Breast epithelium (tissue), 3 donors: ENCODE measurements around the gene MYEOV.

Experiments used
- CTCF ChIP-seq, 3 donors: fragments of 450-650 bp; IDR thresholded peaks; one replicate each; pipeline ENCODE4 v1.5.1; 2016 to 2017; ENCODE audit warnings: antibody characterized with exemption in 3 of 3, mild to moderate bottlenecking in 3 of 3, moderate library complexity in 3 of 3
- POLR2A ChIP-seq: fragments of 450-650 bp; IDR thresholded peaks from one replicate; pipeline ENCODE4 v1.6.1; 2016; ENCODE audit warnings: antibody characterized with exemption, mild to moderate bottlenecking, moderate library complexity
- POLR2AphosphoS5 ChIP-seq, 3 donors: sonication (generic); formaldehyde crosslinking; IDR thresholded peaks; one replicate each; pipeline ENCODE4 v1.6.1; 2017; ENCODE audit warnings: antibody characterized with exemption in 3 of 3

GRCh38 chr11:69275178-69275577 is 18.8 kb upstream of the MYEOV start:
- TF ChIP-seq POLR2AphosphoS5 (IDR thresholded peaks at IDR 0.05) (no peak), POLR2A (no peak), CTCF (IDR thresholded peaks at IDR 0.05) (no peak)
